ENCODE results near the gene DCAF17.
A peak's percentile ranks its signal among the peaks of the same experiment; 100 is the strongest.

DCAF17 gene

DNA sequence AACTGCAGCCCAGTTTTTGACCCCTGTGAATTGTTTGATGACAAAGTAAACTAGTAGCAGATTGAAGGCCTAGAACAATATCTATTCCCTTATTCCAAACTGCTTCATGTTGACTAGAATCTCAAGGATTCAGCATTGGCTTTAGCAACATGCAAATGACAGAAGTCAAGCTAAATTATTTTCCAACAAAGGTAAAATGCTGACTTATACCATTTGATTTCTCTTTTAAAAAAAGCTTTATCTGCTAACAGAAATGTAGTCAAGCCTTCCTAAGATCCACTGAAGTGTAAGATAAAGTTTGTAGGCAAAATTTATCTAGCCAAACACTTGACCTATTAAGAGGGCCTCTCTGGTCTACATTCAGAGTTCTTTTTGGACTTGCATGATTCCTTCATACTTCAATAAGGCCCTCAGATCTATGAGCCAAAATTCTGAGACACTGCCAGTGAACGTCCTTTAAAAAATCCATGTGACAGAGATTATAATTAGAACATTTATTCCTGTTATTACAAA, 78.7 kb downstream of the DCAF17 start:
- Histone ChIP-seq H3K36me3 (replicated peaks in 1 of 2; ENCODE audit: control insufficient read depth in 2 of 2, insufficient read depth in 2 of 2, low read length in 2 of 2) (no peaks in the 10 kb centered on the region), H3K4me1 (ENCODE audit: control insufficient read depth in 2 of 2, insufficient read depth in 1 of 2, low read depth in 1 of 2, low read length in 2 of 2) (peaks cover 6 to 9% of the 10 kb centered on the region in 2 donors), H3K9ac (ENCODE audit: low read depth, low read length, poor library complexity) (no peak overlapping the region), H3K18ac (ENCODE audit: low read length) (no peak overlapping the region), H3K27me3 (ENCODE audit: control insufficient read depth in 3 of 3, insufficient read depth in 3 of 3, low read depth in 1 of 3, low read length in 3 of 3) (no peaks in the 10 kb centered on the region), H3K4me2 (ENCODE audit: insufficient read depth, low read length, poor library complexity, severe bottlenecking) (no peak overlapping the region), H2AFZ (ENCODE audit: low read length) (no peak overlapping the region), H4K8ac (ENCODE audit: low read depth, low read length) (no peak overlapping the region), H2BK5ac (ENCODE audit: low read length) (no peak overlapping the region), H3K9me3 (replicated peaks in 1 of 2; ENCODE audit: control insufficient read depth in 2 of 2, insufficient read depth in 1 of 2, low read depth in 1 of 2, low read length in 2 of 2) (peaks cover 3 to 8% of the 10 kb centered on the region in 2 donors), H2AK5ac (ENCODE audit: low read depth, low read length) (no peak overlapping the region), H3K23ac (ENCODE audit: low read depth, low read length, poor library complexity) (no peak overlapping the region), H2BK120ac (ENCODE audit: low read depth, low read length) (no peak overlapping the region), H2BK12ac (ENCODE audit: low read length) (no peak overlapping the region), H2BK15ac (ENCODE audit: low read length) (no peak overlapping the region), H3K14ac (ENCODE audit: low read length) (no peak overlapping the region), H3K4ac (ENCODE audit: low read length) (no peak overlapping the region), H3K4me3 (ENCODE audit: low read length in 2 of 2) (no peak overlapping the region), H4K91ac (ENCODE audit: low read depth, low read length, poor library complexity) (no peak overlapping the region), H3K27ac (replicated peaks; ENCODE audit: low read length) (no peak overlapping the region), H3K79me1 (ENCODE audit: low read depth, low read length) (no peaks in the 10 kb centered on the region)
- no CpG with 5 or more reads among the region's 1 CpG for WGBS, 2 donors (ENCODE audit: extremely low coverage in 2 of 2, insufficient read length in 2 of 2, insufficient replicate concordance in 1 of 2)
- DNase-seq (ENCODE audit: low spot score), result no peak

DNA sequence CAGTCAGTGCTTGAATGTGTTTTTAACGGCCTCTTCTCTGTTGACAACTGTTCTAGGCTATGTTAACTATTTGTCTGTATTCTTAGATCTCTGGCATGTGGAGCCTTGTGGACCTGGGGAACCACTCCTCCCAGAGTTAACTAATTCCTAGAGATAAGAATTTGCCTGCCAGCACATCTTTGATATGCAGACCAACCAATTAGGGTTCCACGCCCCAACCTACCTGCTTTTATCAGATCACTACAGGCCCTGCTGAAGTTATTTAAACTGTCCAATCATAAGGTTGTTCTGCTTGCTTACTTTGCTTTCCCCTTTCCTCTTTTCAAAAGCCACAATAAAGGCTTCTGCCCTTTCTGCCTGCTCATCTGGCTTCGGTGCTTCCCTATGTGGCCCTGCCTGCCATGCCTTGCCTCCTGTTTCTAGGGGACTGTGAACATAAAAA, 79.7 kb downstream of the DCAF17 start:
- no peak overlapping the region for H2BK12ac ChIP-seq (ENCODE audit: low read length)
- no CpG with 5 or more reads among the region's 3 CpGs for WGBS, 2 donors (ENCODE audit: extremely low coverage in 2 of 2, insufficient read length in 2 of 2, insufficient replicate concordance in 1 of 2)
- H3K9ac ChIP-seq (ENCODE audit: low read depth, low read length, poor library complexity), result no peak overlapping the region
- H4K8ac ChIP-seq (ENCODE audit: low read depth, low read length), result no peak overlapping the region
- no peak overlapping the region for H2BK120ac ChIP-seq (ENCODE audit: low read depth, low read length)
- no peak overlapping the region for H3K4me3 ChIP-seq (ENCODE audit: low read length in 2 of 2)
- H3K4ac ChIP-seq (ENCODE audit: low read length), result no peak overlapping the region
- H2AFZ ChIP-seq (ENCODE audit: low read length), result peak overlapping the region; percentile 31
- H3K9me3 ChIP-seq (replicated peaks in 1 of 2; ENCODE audit: control insufficient read depth in 2 of 2, insufficient read depth in 1 of 2, low read depth in 1 of 2, low read length in 2 of 2), result peaks cover 3 to 8% of the 10 kb centered on the region in 2 donors
- H2BK5ac ChIP-seq (ENCODE audit: low read length), result no peak overlapping the region
- H3K79me1 ChIP-seq (ENCODE audit: low read depth, low read length), result no peaks in the 10 kb centered on the region
- no peak overlapping the region for H2AK5ac ChIP-seq (ENCODE audit: low read depth, low read length)
- H4K91ac ChIP-seq (ENCODE audit: low read depth, low read length, poor library complexity), result no peak overlapping the region
- H3K4me2 ChIP-seq (ENCODE audit: insufficient read depth, low read length, poor library complexity, severe bottlenecking), result no peak overlapping the region
- H3K18ac ChIP-seq (ENCODE audit: low read length), result no peak overlapping the region
- H2BK15ac ChIP-seq (ENCODE audit: low read length), result no peak overlapping the region
- H3K27me3 ChIP-seq (ENCODE audit: control insufficient read depth in 3 of 3, insufficient read depth in 3 of 3, low read depth in 1 of 3, low read length in 3 of 3), result no peaks in the 10 kb centered on the region
- peaks cover 6 to 9% of the 10 kb centered on the region in 2 donors for H3K4me1 ChIP-seq (ENCODE audit: control insufficient read depth in 2 of 2, insufficient read depth in 1 of 2, low read depth in 1 of 2, low read length in 2 of 2)
- H3K27ac ChIP-seq (replicated peaks; ENCODE audit: low read length), result no peak overlapping the region
- H3K23ac ChIP-seq (ENCODE audit: low read depth, low read length, poor library complexity), result no peak overlapping the region
- DNase-seq (ENCODE audit: low spot score), result no peak
- H3K14ac ChIP-seq (ENCODE audit: low read length), result no peak overlapping the region
- H3K36me3 ChIP-seq (replicated peaks in 1 of 2; ENCODE audit: control insufficient read depth in 2 of 2, insufficient read depth in 2 of 2, low read length in 2 of 2), result no peaks in the 10 kb centered on the region

- H3K4ac ChIP-seq (ENCODE audit: low read length), result no peak overlapping the region
- H3K18ac ChIP-seq (ENCODE audit: low read length), result no peak overlapping the region
- H2AFZ ChIP-seq (ENCODE audit: low read length), result no peak overlapping the region
- no peak overlapping the region for H3K4me2 ChIP-seq (ENCODE audit: insufficient read depth, low read length, poor library complexity, severe bottlenecking)
- no peaks in the 10 kb centered on the region for H3K79me1 ChIP-seq (ENCODE audit: low read depth, low read length)
- H2AK5ac ChIP-seq (ENCODE audit: low read depth, low read length), result no peak overlapping the region
- no CpG with 5 or more reads among the region's 3 CpGs for WGBS, 2 donors (ENCODE audit: extremely low coverage in 2 of 2, insufficient read length in 2 of 2, insufficient replicate concordance in 1 of 2)
- no peak overlapping the region for H2BK12ac ChIP-seq (ENCODE audit: low read length)
- peaks cover 3 to 8% of the 10 kb centered on the region in 2 donors for H3K9me3 ChIP-seq (replicated peaks in 1 of 2; ENCODE audit: control insufficient read depth in 2 of 2, insufficient read depth in 1 of 2, low read depth in 1 of 2, low read length in 2 of 2)
- peaks cover 6 to 9% of the 10 kb centered on the region in 2 donors for H3K4me1 ChIP-seq (ENCODE audit: control insufficient read depth in 2 of 2, insufficient read depth in 1 of 2, low read depth in 1 of 2, low read length in 2 of 2)
- no peak overlapping the region for H3K14ac ChIP-seq (ENCODE audit: low read length)
- no peak overlapping the region for H3K23ac ChIP-seq (ENCODE audit: low read depth, low read length, poor library complexity)
- no peak overlapping the region for H4K8ac ChIP-seq (ENCODE audit: low read depth, low read length)
- DNase-seq (ENCODE audit: low spot score), result no peak
- no peak overlapping the region for H4K91ac ChIP-seq (ENCODE audit: low read depth, low read length, poor library complexity)
- H2BK5ac ChIP-seq (ENCODE audit: low read length), result no peak overlapping the region
- no peaks in the 10 kb centered on the region for H3K27me3 ChIP-seq (ENCODE audit: control insufficient read depth in 3 of 3, insufficient read depth in 3 of 3, low read depth in 1 of 3, low read length in 3 of 3)
- H3K4me3 ChIP-seq (ENCODE audit: low read length in 2 of 2), result no peak overlapping the region
- no peak overlapping the region for H3K9ac ChIP-seq (ENCODE audit: low read depth, low read length, poor library complexity)
- H3K36me3 ChIP-seq (replicated peaks in 1 of 2; ENCODE audit: control insufficient read depth in 2 of 2, insufficient read depth in 2 of 2, low read length in 2 of 2), result no peaks in the 10 kb centered on the region
- H2BK120ac ChIP-seq (ENCODE audit: low read depth, low read length), result no peak overlapping the region
- H3K27ac ChIP-seq (replicated peaks; ENCODE audit: low read length), result no peak overlapping the region
- H2BK15ac ChIP-seq (ENCODE audit: low read length), result no peak overlapping the region
These were observed 81.0 kb downstream of the DCAF17 start for GRCh38 chr2:171514908-171515582.

DNA sequence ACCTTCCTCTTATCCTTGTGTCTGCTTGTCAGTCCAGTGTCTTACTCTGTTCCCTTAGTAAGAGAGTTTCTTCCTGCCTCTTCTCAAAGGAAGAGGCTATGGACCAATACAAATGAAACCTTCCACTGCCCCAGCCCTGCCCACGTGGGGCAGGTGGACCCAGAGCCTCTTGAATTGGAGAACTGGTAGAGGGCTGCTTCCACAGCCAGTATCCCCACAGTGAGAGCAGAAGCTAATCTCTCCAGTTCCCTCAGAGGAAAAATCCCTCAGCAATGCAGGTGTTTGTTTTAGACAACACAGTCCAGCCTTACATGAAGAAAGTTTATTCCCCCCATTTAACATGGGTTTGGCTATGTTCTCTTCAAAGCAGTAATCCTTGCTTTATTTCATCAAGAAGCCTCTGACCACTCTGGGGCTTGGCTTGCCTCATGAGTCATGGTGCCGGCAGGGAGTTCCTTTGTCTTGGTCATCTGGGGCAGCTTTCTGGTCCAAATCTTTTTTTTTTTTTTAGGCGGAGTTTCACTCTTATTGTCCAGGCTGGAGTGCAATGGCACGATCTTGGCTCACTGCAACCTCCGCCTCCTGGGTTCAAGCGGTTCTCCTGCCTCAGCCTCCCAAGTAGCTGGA, 81.8 kb downstream of the DCAF17 start:
- Histone ChIP-seq H3K27me3 (ENCODE audit: control insufficient read depth in 3 of 3, insufficient read depth in 3 of 3, low read depth in 1 of 3, low read length in 3 of 3) (no peaks in the 10 kb centered on the region), H3K4ac (ENCODE audit: low read length) (no peak overlapping the region), H2BK15ac (ENCODE audit: low read length) (no peak overlapping the region), H2AK5ac (ENCODE audit: low read depth, low read length) (no peak overlapping the region), H3K4me1 (ENCODE audit: control insufficient read depth in 2 of 2, insufficient read depth in 1 of 2, low read depth in 1 of 2, low read length in 2 of 2) (peaks cover 6 to 11% of the 10 kb centered on the region in 2 donors), H3K4me3 (ENCODE audit: low read length in 2 of 2) (no peak overlapping the region), H3K9me3 (replicated peaks in 1 of 2; ENCODE audit: control insufficient read depth in 2 of 2, insufficient read depth in 1 of 2, low read depth in 1 of 2, low read length in 2 of 2) (peaks cover 3 to 8% of the 10 kb centered on the region in 2 donors), H3K18ac (ENCODE audit: low read length) (no peak overlapping the region), H3K23ac (ENCODE audit: low read depth, low read length, poor library complexity) (no peak overlapping the region), H3K9ac (ENCODE audit: low read depth, low read length, poor library complexity) (no peak overlapping the region), H2BK120ac (ENCODE audit: low read depth, low read length) (no peak overlapping the region), H3K79me1 (ENCODE audit: low read depth, low read length) (no peaks in the 10 kb centered on the region), H4K8ac (ENCODE audit: low read depth, low read length) (no peak overlapping the region), H3K14ac (ENCODE audit: low read length) (no peak overlapping the region), H3K36me3 (replicated peaks in 1 of 2; ENCODE audit: control insufficient read depth in 2 of 2, insufficient read depth in 2 of 2, low read length in 2 of 2) (no peaks in the 10 kb centered on the region), H3K27ac (replicated peaks; ENCODE audit: low read length) (no peak overlapping the region), H2BK12ac (ENCODE audit: low read length) (no peak overlapping the region), H2BK5ac (ENCODE audit: low read length) (no peak overlapping the region), H4K91ac (ENCODE audit: low read depth, low read length, poor library complexity) (no peak overlapping the region), H2AFZ (ENCODE audit: low read length) (peak overlapping the region; percentile 68), H3K4me2 (ENCODE audit: insufficient read depth, low read length, poor library complexity, severe bottlenecking) (no peak overlapping the region)
- no peak for DNase-seq (ENCODE audit: low spot score)
- WGBS, 2 donors (ENCODE audit: extremely low coverage in 2 of 2, insufficient read length in 2 of 2, insufficient replicate concordance in 1 of 2), result no CpG with 5 or more reads among the region's 6 CpGs

All from neuronal stem cell (in vitro differentiated cells).